SU-DHL-6 (cell line): ENCODE results near the gene GCKR.
"Not testable (repeated sequence)": the region's sequence is repeated elsewhere in the genome, so short reads cannot be mapped to it uniquely, and the experiment has no call there.

Experiments used
- H2AFZ ChIP-seq: fragments of 200-600 bp; sonication (generic); 2 replicates; pipeline ENCODE4 v1.6.1; 2014; ENCODE audit warnings: low read depth, mild to moderate bottlenecking, moderate library complexity, mixed read lengths, antibody characterized with exemption, low read length; ENCODE audit not compliant: severe bottlenecking
- H3F3A ChIP-seq: fragments of 200-600 bp; shearing (Covaris generic); 2 replicates; pipeline ENCODE4 v1.6.0; 2016; ENCODE audit warnings: antibody characterized with exemption, mild to moderate bottlenecking; ENCODE audit not compliant: insufficient read depth
- H3K27ac ChIP-seq: fragments of 200-600 bp; sonication (generic); 2 replicates; pipeline ENCODE4 v1.5.1; 2016; ENCODE audit warnings: low read depth, mild to moderate bottlenecking, low read length, moderate library complexity, mixed read lengths
- H3K27me3 ChIP-seq: fragments of 200-600 bp; sonication (generic), shearing (Covaris generic); 2 replicates; pipeline ENCODE4 v1.6.0; 2014; ENCODE audit warnings: mild to moderate bottlenecking, low read length
- H3K36me3 ChIP-seq: fragments of 200-600 bp; sonication (generic); 2 replicates; pipeline ENCODE4 v1.6.1; 2014; ENCODE audit warnings: mild to moderate bottlenecking, low read length, mixed read lengths
- H3K4me2 ChIP-seq: fragments of 300-600, 200-600 bp; shearing (Covaris generic), sonication (generic); 2 replicates; pipeline ENCODE4 v1.6.0; 2014; ENCODE audit warnings: low read length, low read depth, mild to moderate bottlenecking; ENCODE audit not compliant: poor library complexity, severe bottlenecking
- H3K4me3 ChIP-seq: fragments of 200-600 bp; sonication (generic); 2 replicates; pipeline ENCODE4 v1.5.1; 2014; ENCODE audit warnings: antibody characterized with exemption, low read length, mild to moderate bottlenecking, mixed read lengths; ENCODE audit not compliant: insufficient read depth, poor library complexity, severe bottlenecking
- H3K79me2 ChIP-seq: fragments of 200-600 bp; sonication (generic); 2 replicates; pipeline ENCODE4 v1.6.1; 2014; ENCODE audit warnings: mild to moderate bottlenecking, low read length, moderate library complexity; ENCODE audit not compliant: insufficient read depth
- H3K9ac ChIP-seq: fragments of 200-600 bp; sonication (generic); 2 replicates; pipeline ENCODE4 v1.7.0; 2014; ENCODE audit warnings: mild to moderate bottlenecking, low read length
- H3K9me2 ChIP-seq: fragments of 200-600 bp; sonication (generic); replicated peaks from 2 replicates; pipeline ENCODE4 v1.6.1; 2014; ENCODE audit warnings: low read length; ENCODE audit not compliant: insufficient read depth
- H3K9me3 ChIP-seq: fragments of 200-600 bp; sonication (generic); 2 replicates; pipeline ENCODE4 v1.6.1; 2014; ENCODE audit warnings: low read length, mixed read lengths; ENCODE audit not compliant: insufficient read depth
- H4K20me1 ChIP-seq: fragments of 200-600 bp; sonication (generic); 2 replicates; pipeline ENCODE4 v1.6.1; 2014; ENCODE audit warnings: low read depth, mild to moderate bottlenecking, antibody characterized with exemption, low read length, moderate library complexity, mixed read lengths
- CTCF ChIP-seq: fragments of 200-600 bp; sonication (generic); IDR thresholded peaks from one replicate; pipeline ENCODE4 v1.5.1; 2017; ENCODE audit warnings: antibody characterized with exemption, mild to moderate bottlenecking, low read length, moderate library complexity; ENCODE audit not compliant: insufficient read depth, poor library complexity, severe bottlenecking
- EZH2phosphoT487 ChIP-seq: fragments of 200-600 bp; sonication (generic), shearing (Covaris generic); conservative IDR thresholded peaks from 2 replicates; pipeline ENCODE4 v1.6.1; 2018; ENCODE audit warnings: mild to moderate bottlenecking, antibody characterized with exemption, low read length, moderate library complexity, mixed read lengths

GCKR gene

GRCh38 chr2:27551514-27551913 lies 54.9 kb downstream of the GCKR start:
- H3K79me2 ChIP-seq: no peaks in the 10 kb centered on the region
- no peaks in the 10 kb centered on the region for H3K9me3 ChIP-seq

GRCh38 chr2:27552941-27553340 lies 56.3 kb downstream of the GCKR start:
- H3K9ac ChIP-seq: no peak overlapping the region
- no peak overlapping the region for H3K4me2 ChIP-seq
- H3K4me3 ChIP-seq: no peak overlapping the region
- H3K9me3 ChIP-seq: no peaks in the 10 kb centered on the region
- no peaks in the 10 kb centered on the region for H3F3A ChIP-seq
- H4K20me1 ChIP-seq: no peaks in the 10 kb centered on the region
- no peak overlapping the region for H3K27ac ChIP-seq
- H3K36me3 ChIP-seq: no peaks in the 10 kb centered on the region
- no peaks in the 10 kb centered on the region for H3K27me3 ChIP-seq
- TF ChIP-seq EZH2phosphoT487 (no peak), CTCF (no peak)
- H3K9me2 ChIP-seq: no peaks in the 10 kb centered on the region
- no peak overlapping the region for H2AFZ ChIP-seq
- no peaks in the 10 kb centered on the region for H3K79me2 ChIP-seq

More at GRCh38 chr2:27551514-27551913, 54.9 kb downstream of the GCKR start:
- Histone ChIP-seq H3K4me2 (no peak overlapping the region), H3K27ac (no peak overlapping the region), H2AFZ (no peak overlapping the region), H3K9ac (no peak overlapping the region), H3F3A (no peaks in the 10 kb centered on the region), H4K20me1 (no peaks in the 10 kb centered on the region), H3K4me3 (no peak overlapping the region), H3K9me2 (no peaks in the 10 kb centered on the region), H3K27me3 (no peaks in the 10 kb centered on the region), H3K36me3 (no peaks in the 10 kb centered on the region)
- TF ChIP-seq EZH2phosphoT487 (no peak), CTCF (no peak)

- H3K27ac ChIP-seq, H4K20me1 ChIP-seq, H3K4me3 ChIP-seq, H3K9ac ChIP-seq, H3K9me3 ChIP-seq, H3K79me2 ChIP-seq, H3F3A ChIP-seq, H3K27me3 ChIP-seq, H3K36me3 ChIP-seq, H2AFZ ChIP-seq, H3K4me2 ChIP-seq, H3K9me2 ChIP-seq: not testable (repeated sequence)
Measured at GRCh38 chr2:27554451-27554850, 57.8 kb downstream of the GCKR start.

GRCh38 chr2:27559228-27559627 lies 62.6 kb downstream of the GCKR start:
- Histone ChIP-seq H3K4me3 (no peak overlapping the region), H3K27ac (no peak overlapping the region)

More at GRCh38 chr2:27559228-27559627, 62.6 kb downstream of the GCKR start:
- no peak for TF ChIP-seq CTCF
- no peak for TF ChIP-seq EZH2phosphoT487
- H3K27me3 ChIP-seq: no peaks in the 10 kb centered on the region
- no peak overlapping the region for H2AFZ ChIP-seq
- H3F3A ChIP-seq: no peaks in the 10 kb centered on the region
- no peaks in the 10 kb centered on the region for H3K36me3 ChIP-seq
- H3K79me2 ChIP-seq: no peaks in the 10 kb centered on the region
- no peaks in the 10 kb centered on the region for H3K9me3 ChIP-seq
- H3K9me2 ChIP-seq: no peaks in the 10 kb centered on the region
- H3K4me2 ChIP-seq: no peak overlapping the region
- no peaks in the 10 kb centered on the region for H4K20me1 ChIP-seq
- H3K9ac ChIP-seq: no peak overlapping the region
